Measurements from ENCODE around the gene PRKCE. TPM values are rescaled to one million over a fixed set of nuclear protein-coding genes. Genes with fewer than 3 reads are reported as not detected.
A peak's percentile ranks its signal among the peaks of the same experiment; 100 is the strongest.

Gene PRKCE
- polyA plus RNA-seq, 3 donors: 1.3 to 7.7 (median 2.3) TPM

- Histone ChIP-seq H3K79me2 (ENCODE audit: insufficient read depth, low read length) (no peaks in the 10 kb centered on the region), H4K20me1 (ENCODE audit: insufficient read depth, low read length) (no peaks in the 10 kb centered on the region), H3K4me3 (replicated peaks in 1 of 3; ENCODE audit: low read depth in 2 of 3, low read length in 3 of 3) (no peak overlapping the region), H3K27ac (ENCODE audit: low read depth in 1 of 2, low read length in 2 of 2) (no peak overlapping the region), H3K27me3 (ENCODE audit: control insufficient read depth in 2 of 2, insufficient read depth in 2 of 2, low read length in 2 of 2) (no peaks in the 10 kb centered on the region), H3K36me3 (replicated peaks in 1 of 2; ENCODE audit: control insufficient read depth in 1 of 2, insufficient read depth in 2 of 2, low read length in 2 of 2) (no peaks in the 10 kb centered on the region), H3K9me3 (replicated peaks in 1 of 2; ENCODE audit: control insufficient read depth in 1 of 2, insufficient read depth in 1 of 2, low read length in 2 of 2) (no peaks in the 10 kb centered on the region), H3K4me1 (ENCODE audit: control insufficient read depth in 1 of 2, insufficient read depth in 2 of 2, low read length in 2 of 2) (no peaks in the 10 kb centered on the region), H3K4me2 (replicated peaks; ENCODE audit: extremely low read depth, low read length, poor library complexity, severe bottlenecking) (no peak overlapping the region), H2AFZ (ENCODE audit: insufficient read depth, low read depth, low read length, poor library complexity, severe bottlenecking) (no peak overlapping the region), H3K9ac (ENCODE audit: insufficient read depth, low read length, poor library complexity, severe bottlenecking) (no peak overlapping the region)
- intact Hi-C loops (cut with micrococcal nuclease): no loop called here
- Mint-ChIP-seq H3K36me3 (peaks cover 0 to under 1% of the 10 kb centered on the region in 2 donors), H3K4me3 (no peak overlapping the region), H3K27ac (peak overlapping the region in 1 of 7 donors; percentile 25), H3K4me1 (peaks cover 4% of the 10 kb centered on the region), H3K9me3 (no peaks in the 10 kb centered on the region), H3K27me3 (ENCODE audit: low read depth in 3 of 3) (no peaks in the 10 kb centered on the region)
- 100% methylated on average over 2 of the region's 6 CpGs for WGBS (ENCODE audit: insufficient coverage)
- TF ChIP-seq CTCF (IDR thresholded peaks at IDR 0.05): no peak
- DNase-seq: no peak
Measured at GRCh38 chr2:46177461-46178089, 526.1 kb downstream of the PRKCE start.

- Histone ChIP-seq H3K9me3 (replicated peaks in 1 of 2; ENCODE audit: control insufficient read depth in 1 of 2, insufficient read depth in 1 of 2, low read length in 2 of 2) (no peaks in the 10 kb centered on the region), H3K4me2 (replicated peaks; ENCODE audit: extremely low read depth, low read length, poor library complexity, severe bottlenecking) (no peak overlapping the region), H2AFZ (ENCODE audit: insufficient read depth, low read depth, low read length, poor library complexity, severe bottlenecking) (no peak overlapping the region), H3K4me1 (ENCODE audit: control insufficient read depth in 1 of 2, insufficient read depth in 2 of 2, low read length in 2 of 2) (no peaks in the 10 kb centered on the region), H3K36me3 (replicated peaks in 1 of 2; ENCODE audit: control insufficient read depth in 1 of 2, insufficient read depth in 2 of 2, low read length in 2 of 2) (no peaks in the 10 kb centered on the region), H3K9ac (ENCODE audit: insufficient read depth, low read length, poor library complexity, severe bottlenecking) (no peak overlapping the region), H4K20me1 (ENCODE audit: insufficient read depth, low read length) (no peaks in the 10 kb centered on the region), H3K27me3 (ENCODE audit: control insufficient read depth in 2 of 2, insufficient read depth in 2 of 2, low read length in 2 of 2) (no peaks in the 10 kb centered on the region), H3K27ac (ENCODE audit: low read depth in 1 of 2, low read length in 2 of 2) (no peak overlapping the region), H3K4me3 (replicated peaks in 1 of 3; ENCODE audit: low read depth in 2 of 3, low read length in 3 of 3) (no peak overlapping the region), H3K79me2 (ENCODE audit: insufficient read depth, low read length) (no peaks in the 10 kb centered on the region)
- peak overlapping the region in 1 of 7 donors; percentile 51 for H3K27ac Mint-ChIP-seq
- intact Hi-C loops (cut with micrococcal nuclease): no loop called here
- no peak for TF ChIP-seq CTCF (IDR thresholded peaks at IDR 0.05)
- H3K4me1 Mint-ChIP-seq: peaks cover 4% of the 10 kb centered on the region
- 83% methylated on average over 3 of the region's 6 CpGs for whole genome bisulfite sequencing (ENCODE audit: insufficient coverage)
- H3K36me3 Mint-ChIP-seq: peaks cover 0 to 3% of the 10 kb centered on the region in 2 donors
- no peaks in the 10 kb centered on the region for H3K27me3 Mint-ChIP-seq (ENCODE audit: low read depth in 3 of 3)
- no peaks in the 10 kb centered on the region for H3K9me3 Mint-ChIP-seq
- DNase-seq: peak in 2 of 3 donors; percentile 9 to 24
- no peak overlapping the region for H3K4me3 Mint-ChIP-seq
Measured at GRCh38 chr2:46179037-46179621, 527.7 kb downstream of the PRKCE start.
